GM21515 (cell line): Measurements from ENCODE around the gene FMR1.
A peak's percentile ranks its signal among the peaks of the same experiment; 100 is the strongest.

Source experiments
- ATAC-seq: cut with Tn5 transposase; IDR thresholded peaks from one replicate; pipeline ENCODE4 v1.9.1; 2021; ENCODE audit not compliant: unreplicated experiment

The FMR1 gene

DNA sequence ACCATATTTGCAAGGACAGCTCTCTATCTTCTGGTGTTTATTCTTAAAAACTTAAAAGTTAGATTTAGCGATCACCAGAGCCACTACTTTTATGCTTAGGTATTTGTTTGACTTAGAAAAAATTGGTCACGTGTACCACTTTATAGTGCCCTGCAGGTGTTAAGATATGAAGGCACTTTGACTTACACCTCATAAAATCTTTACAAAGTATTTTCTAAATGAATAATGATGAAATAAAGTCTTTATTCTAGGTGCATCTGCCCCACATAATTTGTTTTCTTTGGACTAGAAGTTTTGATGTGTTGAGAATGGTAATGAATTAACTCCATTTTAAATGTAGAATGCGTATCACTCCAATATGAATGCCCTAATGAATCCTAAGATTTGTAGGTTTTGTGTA, 2.9 kb downstream of the FMR1 start:
- no peak for ATAC-seq

DNA sequence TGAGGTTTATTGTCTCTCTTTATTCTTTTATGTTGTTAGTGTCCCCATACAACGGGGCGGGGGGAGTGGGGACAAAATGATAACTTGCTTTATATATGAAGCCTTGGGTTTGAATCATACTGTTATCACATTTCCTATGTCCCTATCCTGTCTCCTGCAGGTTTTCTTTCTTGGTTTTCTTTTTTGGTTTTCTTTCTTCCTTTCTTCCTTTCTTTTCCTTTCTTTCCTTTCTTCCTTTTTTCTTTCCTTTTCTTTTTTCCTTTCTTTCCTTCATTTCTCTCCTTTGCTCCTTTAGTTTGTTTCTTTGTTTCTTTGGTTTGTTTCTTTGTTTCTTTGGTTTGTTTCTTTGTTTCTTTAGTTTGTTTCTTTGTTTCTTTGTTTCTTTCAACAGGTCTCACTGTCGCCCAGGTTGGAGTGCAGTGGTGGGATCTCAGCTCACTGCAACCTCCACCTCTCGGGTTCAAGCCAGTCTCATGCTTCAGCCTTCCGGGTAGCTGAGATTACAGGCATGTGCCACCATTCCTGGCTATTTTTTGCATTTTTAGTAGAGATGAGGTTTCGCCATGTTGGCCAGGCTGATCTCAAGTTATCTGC, 4.8 kb downstream of the FMR1 start:
- ATAC-seq, result no peak

DNA sequence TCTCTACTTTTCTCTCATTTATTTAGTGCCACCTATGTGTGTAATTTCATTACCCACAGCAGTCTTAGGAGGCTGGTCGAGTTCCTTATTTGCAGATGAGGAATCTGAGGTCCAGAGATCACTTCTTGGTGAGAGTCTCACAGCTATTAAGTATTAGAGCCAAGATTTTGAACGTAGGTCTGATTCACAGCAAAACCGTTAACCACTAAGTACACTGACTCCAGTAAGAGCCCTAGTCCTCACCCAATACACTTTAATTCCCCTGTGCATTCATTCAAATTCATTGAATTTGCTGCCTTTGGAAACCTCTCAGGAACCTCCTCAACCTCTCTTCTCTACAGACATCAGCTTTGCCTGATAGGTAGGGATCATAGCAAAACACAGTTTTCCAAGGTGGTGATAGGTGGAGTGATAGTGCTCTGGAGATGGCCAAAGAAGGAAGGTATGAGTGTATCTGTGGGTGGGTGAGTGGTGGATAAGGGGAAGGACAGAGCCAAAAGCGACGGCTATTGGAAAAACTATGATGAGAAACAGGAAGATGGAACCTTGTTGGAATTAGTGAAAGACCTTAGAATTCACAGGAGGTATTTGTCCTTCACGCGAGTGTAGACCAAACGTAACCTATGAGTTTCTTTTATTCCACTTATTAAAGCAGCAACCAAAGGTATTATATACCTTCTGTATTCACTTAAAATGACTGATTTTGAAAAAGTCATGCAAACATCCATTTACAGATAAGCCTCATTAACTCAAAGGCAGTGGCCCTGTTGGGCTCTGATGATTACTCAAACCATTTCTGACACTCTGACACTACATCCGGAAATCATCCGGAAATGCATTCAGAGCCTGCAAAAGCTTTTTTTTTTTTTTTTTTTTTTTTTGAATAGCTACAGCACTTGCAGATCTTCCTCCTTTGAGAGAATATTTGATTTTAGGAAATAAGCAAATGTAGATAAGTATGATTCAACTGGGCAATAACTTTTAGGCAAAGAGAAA, 6.3 kb downstream of the FMR1 start:
- ATAC-seq, result peak; percentile 86

DNA sequence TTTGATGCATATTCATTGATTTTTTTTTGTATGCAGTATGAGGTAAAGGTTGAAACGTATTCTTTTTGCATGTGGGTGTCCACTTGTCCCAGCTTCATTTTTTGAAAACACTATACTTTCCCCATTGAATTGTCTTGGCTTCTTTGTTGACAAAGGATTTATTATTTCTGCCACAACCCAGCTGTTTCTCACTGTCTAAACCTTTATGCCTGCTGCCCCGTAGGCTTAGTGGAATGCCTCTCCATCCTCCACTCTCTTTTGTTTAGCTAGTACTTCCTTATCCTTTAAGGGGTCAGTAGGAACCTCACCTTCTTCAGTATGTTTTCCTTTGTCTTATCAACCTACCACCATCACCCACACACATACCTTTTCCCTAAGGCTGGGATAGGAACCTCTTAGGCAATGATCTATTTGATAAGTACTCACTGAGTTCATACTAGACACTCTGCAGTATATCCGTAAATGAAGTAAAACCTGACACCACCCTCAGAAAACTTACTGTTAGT, 8.5 kb downstream of the FMR1 start:
- ATAC-seq, result no peak

DNA sequence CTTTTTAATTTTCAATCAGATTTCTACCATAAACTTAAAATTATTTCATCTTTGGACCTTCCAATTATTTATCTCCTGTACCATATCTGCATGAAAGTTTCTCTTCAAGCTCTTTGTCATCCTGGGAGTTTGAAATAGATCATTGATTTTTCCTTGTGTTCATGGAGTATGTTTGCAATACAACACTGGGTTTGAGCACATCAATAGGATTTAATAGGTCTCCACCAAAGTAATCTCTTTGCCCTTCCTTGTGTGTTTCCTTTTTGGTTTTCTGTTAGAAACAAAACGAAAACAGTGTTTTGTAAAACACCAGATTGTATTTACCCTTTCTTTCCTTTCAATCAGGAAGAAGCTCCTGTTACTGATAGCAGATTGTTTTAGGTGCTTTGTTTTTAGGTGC, 11.9 kb downstream of the FMR1 start:
- no peak for ATAC-seq

DNA sequence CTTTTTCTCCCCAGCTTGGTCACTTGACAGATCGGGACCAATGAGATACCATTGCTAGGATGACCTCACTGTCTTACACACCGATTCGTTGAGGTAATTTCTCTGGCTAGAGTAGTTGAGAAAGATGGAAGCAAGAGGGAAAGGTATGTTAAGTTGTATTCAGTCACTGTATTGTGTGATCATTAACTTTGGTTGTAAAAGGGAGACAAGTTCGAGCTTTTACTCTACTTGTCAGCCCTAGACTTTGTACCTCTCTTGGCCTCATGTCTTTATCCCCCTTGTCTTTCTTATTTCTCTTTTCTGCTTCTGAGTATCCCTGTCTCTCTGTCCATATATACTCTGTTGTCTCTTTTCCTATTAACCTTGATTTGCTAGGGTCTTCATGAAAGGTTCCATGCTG, 15.5 kb downstream of the FMR1 start:
- no peak for ATAC-seq

DNA sequence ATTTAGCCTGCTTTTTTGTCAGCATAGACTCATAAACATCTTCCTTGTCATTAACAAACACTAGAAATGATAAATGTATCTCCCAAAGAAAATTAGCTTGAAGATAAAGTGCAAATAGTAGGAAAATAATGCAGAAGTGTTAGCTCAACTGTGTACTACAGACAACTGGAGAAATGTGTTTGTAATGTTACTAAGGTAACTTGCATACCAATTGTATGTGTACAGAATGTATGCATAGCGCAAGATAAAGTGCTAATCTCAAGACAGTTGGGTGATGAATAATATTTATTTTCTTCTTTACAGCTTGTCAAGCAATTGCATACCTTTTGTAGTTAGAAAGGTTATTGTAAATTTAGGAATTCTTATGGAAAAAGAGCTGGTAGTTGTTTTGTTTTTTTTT, 22.1 kb downstream of the FMR1 start:
- no peak for ATAC-seq

DNA sequence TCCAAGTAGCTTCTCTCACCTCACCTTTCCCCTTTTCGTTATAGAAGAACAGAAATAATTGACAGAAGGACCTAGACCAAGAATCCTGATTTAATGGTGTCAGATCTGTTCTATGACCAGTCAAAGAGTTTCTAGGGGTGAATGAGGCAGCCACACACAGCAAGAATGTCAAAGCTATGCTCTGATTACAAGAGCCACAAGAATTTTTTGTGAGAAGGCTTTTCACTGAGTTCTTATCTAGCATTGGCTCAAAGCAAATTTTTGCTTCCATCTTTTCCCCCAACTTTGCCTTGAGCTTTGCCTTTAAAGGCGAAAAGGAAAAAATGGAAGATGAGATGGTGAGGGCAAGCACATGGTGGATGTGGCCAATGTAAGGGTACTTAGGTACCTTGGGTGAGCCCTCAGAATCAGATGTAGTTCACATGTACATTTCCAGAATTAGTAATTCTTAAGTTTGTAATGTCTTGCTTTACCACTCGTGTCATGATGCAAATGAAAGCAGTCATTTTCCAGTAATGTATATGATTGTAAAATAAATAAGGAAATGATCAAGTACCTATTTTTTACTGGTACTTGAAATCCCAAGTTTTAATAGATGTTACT, 23.5 kb downstream of the FMR1 start:
- ATAC-seq, result no peak

DNA sequence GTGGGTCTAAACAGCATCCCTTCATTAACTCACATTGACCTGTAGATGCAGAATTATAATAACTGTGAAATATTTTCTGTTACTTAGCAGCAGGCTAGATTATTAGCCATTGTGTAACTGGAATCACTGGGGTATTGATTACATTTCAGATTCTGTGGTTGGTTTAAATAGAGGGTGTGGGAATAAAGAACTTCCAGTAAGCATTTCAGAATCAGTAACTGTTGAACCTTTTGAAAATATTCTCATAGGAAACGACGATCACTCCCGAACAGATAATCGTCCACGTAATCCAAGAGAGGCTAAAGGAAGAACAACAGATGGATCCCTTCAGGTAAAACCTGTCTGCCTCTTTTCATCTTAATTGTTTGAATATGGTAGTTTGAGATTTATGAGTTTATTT, 33.6 kb downstream of the FMR1 start:
- no peak for ATAC-seq

DNA sequence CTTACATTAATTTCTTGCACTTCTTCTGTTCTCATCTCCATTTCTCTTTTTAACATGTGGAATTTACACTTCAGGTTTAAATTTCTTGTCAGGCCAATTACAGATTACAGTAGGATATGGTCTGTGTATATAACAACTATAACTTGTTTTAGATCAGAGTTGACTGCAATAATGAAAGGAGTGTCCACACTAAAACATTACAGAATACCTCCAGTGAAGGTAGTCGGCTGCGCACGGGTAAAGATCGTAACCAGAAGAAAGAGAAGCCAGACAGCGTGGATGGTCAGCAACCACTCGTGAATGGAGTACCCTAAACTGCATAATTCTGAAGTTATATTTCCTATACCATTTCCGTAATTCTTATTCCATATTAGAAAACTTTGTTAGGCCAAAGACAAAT, 36.8 kb downstream of the FMR1 start:
- ATAC-seq, result no peak

DNA sequence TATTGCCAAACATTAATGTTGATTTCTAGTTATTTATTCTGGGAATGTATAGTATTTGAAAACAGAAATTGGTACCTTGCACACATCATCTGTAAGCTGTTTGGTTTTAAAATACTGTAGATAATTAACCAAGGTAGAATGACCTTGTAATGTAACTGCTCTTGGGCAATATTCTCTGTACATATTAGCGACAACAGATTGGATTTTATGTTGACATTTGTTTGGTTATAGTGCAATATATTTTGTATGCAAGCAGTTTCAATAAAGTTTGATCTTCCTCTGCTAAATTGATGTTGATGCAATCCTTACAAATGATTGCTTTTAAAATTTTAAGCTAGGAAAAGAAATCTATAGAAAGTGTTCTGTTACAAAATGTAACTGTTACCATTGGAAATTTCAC, 38.6 kb downstream of the FMR1 start:
- ATAC-seq, result no peak

DNA sequence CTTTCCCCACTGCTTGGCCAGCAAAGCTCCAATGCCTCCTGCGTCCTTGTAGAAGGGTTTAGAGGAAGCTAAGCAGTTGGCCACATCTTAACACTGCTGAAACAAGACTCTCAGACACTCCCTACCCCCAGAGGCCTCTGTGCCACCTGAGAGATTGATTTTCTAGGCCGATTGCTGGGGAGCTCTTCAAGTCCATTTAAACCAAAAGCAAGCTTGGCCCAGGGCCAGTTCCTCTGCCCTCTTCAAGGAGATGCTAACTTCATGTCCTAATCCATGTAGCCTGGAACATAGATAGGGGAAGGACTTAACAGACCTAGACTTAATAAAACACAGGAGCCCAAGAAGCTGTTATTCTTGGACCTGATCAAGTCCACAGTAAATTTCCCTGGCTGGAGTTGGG, 42.3 kb downstream of the FMR1 start:
- no peak for ATAC-seq

DNA sequence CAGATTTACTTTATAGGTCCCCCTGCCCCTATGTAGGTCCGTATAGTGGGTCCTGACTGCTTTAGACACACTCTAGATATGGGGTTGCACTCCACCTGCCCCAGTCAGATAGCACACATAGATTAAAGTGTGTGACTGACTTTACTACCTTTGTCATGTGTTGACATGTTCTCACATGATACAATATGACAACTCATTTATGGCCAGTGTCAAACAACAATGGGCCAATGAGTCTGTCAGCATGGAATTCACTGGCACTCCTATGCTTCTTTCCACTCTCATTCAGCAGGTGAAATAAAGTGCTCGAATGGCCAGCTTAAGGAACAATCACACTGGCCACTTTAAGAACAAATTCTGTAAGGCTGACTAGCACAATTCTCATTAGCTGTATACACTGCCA, 45.6 kb downstream of the FMR1 start:
- no peak for ATAC-seq

DNA sequence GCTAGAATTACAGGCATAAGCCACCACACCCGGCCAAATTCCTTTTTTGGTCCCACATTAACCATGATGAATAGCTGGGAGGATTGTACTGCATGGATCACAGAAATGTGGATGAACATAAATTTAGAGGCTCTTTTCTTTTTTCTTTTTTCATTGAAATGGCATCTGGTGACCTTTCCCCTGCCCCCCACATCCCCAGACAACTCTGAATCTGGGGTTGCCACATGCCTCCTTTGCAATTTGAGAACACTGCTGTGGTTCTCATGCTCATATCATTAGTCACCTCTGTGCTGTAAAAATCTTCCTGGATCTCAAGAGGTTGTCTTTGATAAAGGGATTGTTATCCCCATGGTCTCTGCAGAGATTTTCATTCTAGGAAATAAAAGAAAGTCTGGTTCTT, 46.6 kb downstream of the FMR1 start:
- ATAC-seq, result no peak

DNA sequence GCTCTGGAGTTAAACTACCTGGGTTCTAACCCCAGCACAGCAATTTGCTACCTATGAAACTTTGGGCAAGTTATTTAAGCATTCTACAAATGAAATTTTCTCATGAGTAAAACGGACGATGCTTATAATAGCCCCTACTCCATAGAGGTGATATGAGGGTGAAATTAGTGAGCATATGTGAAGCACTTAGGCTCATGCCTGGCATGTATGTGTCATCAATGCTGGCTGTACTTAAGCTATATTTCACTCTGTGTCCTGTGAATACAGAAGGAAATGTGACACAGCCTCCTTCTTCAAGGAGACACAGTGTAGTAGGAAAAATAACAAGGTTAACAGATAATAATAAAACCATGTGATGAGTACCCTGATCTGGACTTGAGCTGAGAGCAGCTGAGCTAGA, 49.0 kb downstream of the FMR1 start:
- no peak for ATAC-seq

DNA sequence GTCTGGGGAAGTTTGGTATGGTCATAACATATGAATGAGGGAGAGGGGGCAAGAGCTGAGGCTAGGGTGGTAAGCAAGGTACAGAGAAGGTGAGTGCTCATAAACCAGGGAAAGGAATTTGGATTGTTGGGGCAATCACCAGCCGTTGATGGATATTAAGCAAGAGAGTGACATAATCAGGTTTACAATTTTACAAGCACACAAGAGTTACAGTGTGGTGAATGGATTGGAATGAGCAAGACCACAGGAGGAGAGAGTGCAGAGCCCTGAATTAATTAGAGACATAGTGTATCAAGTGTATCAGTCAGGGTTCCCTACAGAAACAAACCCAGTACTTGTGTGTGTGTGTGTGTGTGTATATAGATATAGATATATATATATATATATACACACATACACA, 50.8 kb downstream of the FMR1 start:
- no peak for ATAC-seq

DNA sequence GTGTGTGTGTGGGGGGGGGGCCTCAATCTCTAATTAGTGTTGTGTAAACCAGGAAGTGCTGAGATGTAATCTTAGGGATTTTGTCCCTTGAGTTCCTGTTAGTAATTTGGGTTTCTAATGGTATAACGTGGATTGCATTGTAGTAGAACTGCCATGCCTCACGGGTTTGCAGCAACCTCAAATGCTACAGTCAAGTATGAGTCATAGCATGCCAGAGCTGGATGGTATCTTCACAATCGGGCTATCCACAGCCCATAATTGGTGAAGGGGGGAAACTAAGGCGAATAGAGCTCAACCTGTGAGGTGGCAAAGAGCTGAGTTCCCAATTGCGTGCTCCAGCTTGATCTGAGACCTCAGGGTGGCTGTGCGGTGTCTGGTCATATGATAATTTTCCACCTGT, 67.2 kb downstream of the FMR1 start:
- ATAC-seq, result no peak

DNA sequence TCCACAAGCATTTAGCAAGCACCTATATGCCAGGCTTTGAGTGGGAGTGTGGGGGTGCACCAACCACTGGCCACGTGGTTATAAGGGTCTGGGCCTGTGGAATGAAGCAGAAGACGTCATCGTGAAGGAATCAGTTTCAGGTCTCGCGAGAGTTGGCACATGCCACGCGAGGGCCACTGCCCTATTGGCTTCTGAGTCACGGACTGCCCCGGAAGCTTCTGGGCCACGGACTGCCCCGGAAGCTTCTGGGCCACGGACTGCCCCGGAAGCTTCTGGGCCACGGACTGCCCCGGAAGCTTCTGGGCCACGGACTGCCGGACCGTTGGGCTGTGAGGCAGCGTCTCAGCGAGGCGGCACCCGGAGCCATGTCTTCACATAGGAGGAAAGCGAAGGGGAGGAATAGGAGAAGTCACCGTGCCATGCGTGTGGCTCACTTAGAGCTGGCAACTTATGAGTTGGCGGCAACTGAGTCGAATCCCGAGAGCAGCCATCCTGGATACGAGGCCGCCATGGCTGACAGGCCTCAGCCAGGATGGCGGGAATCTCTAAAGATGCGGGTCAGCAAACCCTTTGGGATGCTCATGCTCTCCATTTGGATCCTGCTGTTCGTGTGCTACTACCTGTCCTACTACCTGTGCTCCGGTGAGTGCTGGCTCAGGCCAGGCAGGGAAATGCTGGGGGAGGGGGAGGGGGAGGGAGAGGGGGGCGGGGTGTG, 69.5 kb downstream of the FMR1 start, which contains the start of gene FMR1NB:
Gene FMR1NB, plus strand, starts transcription at position 300 of the 715 bp plus-strand sequence. Its CDS starts 66 bp downstream, at position 366.
- ATAC-seq, result no peak
